SK-N-SH (cell line): ENCODE data around the gene ZNF22. TPM values are rescaled to one million over a fixed set of nuclear protein-coding genes. Genes with fewer than 3 reads are reported as not detected.

Experiments
- CTCF ChIA-PET: fragments of 300-600, 350-600 bp; formaldehyde crosslinking; extraction: SDS; loops from one replicate; lab custom pipeline; 2021; lab: Yijun Ruan, JAX
- POLR2A ChIA-PET: fragments of 350-600 bp; sonication (Branson Sonifier 250); formaldehyde crosslinking; extraction: SDS; loops from one replicate; lab custom pipeline; 2020; ENCODE audit warnings: antibody characterized with exemption, inconsistent platforms; lab: Yijun Ruan, JAX
- DNase-seq: peaks from one replicate; pipeline ENCODE4 v3.0.0; 2012
- H2AFZ ChIP-seq: fragments of 200-600 bp; sonication (generic); 2 replicates; pipeline ENCODE4 v1.8.1; 2016; ENCODE audit warnings: antibody characterized with exemption, mild to moderate bottlenecking, low read depth
- H3F3A ChIP-seq: fragments of 200-600 bp; sonication (generic); replicated peaks from 2 replicates; pipeline ENCODE3; 2016; ENCODE audit warnings: antibody characterized with exemption, mild to moderate bottlenecking; ENCODE audit not compliant: insufficient read depth
- H3K27ac ChIP-seq, 2 experiments: fragments of 200-500 bp in 1 of 2; fragments of 200-600 bp in 1 of 2; sonication (Bioruptor generic) in 1 of 2; sonication (generic), shearing (Covaris generic) in 1 of 2; 2 replicates each; pipeline versions ENCODE4 v1.5.1 to v1.6.1; 2014 to 2016; ENCODE audit warnings: low read depth in 2 of 2, inconsistent platforms in 1 of 2, low read length in 1 of 2, mild to moderate bottlenecking in 1 of 2, mixed read lengths in 1 of 2
- H3K27me3 ChIP-seq: fragments of 200-600 bp; sonication (generic), shearing (Covaris generic); 2 replicates; pipeline ENCODE4 v1.6.1; 2016; ENCODE audit warnings: mixed run types; ENCODE audit not compliant: insufficient read depth
- H3K36me3 ChIP-seq, 2 experiments: fragments of 200-500 bp in 1 of 2; fragments of 200-600 bp in 1 of 2; sonication (Bioruptor generic) in 1 of 2; sonication (generic) in 1 of 2; replicated peaks in 1 of 2; 2 replicates each; pipeline versions ENCODE3 to v1.5.1; 2014 to 2016; ENCODE audit warnings: low read length in 1 of 2, mild to moderate bottlenecking in 1 of 2; ENCODE audit not compliant: insufficient read depth in 2 of 2, control insufficient read depth in 1 of 2
- H3K4me1 ChIP-seq, 2 experiments: fragments of 200-500 bp in 1 of 2; fragments of 200-600 bp in 1 of 2; sonication (Bioruptor generic) in 1 of 2; sonication (generic), shearing (Covaris generic) in 1 of 2; 2 replicates each; pipeline versions ENCODE4 v1.5.1 to v1.6.1; 2014 to 2016; ENCODE audit warnings: low read depth in 1 of 2, low read length in 1 of 2, mixed run types in 1 of 2; ENCODE audit not compliant: insufficient read depth in 2 of 2, control insufficient read depth in 1 of 2
- H3K4me2 ChIP-seq: fragments of 200-600 bp; sonication (generic), shearing (Covaris generic); 2 replicates; pipeline ENCODE4 v1.6.1; 2017; ENCODE audit warnings: mixed run types
- H3K4me3 ChIP-seq, 2 experiments: fragments of 200-500 bp in 1 of 2; fragments of 200-600 bp in 1 of 2; sonication (Bioruptor generic) in 1 of 2; sonication (generic), shearing (Covaris generic) in 1 of 2; 2 replicates each; pipeline versions ENCODE4 v1.5.1 to v1.8.1; 2014 to 2016; ENCODE audit warnings: low read depth in 2 of 2, inconsistent platforms in 1 of 2, low read length in 1 of 2, mild to moderate bottlenecking in 1 of 2, mixed read lengths in 1 of 2, moderate library complexity in 1 of 2
- H3K79me2 ChIP-seq: fragments of 200-600 bp; sonication (generic); 2 replicates; pipeline ENCODE4 v1.8.1; 2017; ENCODE audit warnings: mild to moderate bottlenecking; ENCODE audit not compliant: insufficient read depth
- H3K9ac ChIP-seq: fragments of 200-600 bp; sonication (generic); 2 replicates; pipeline ENCODE4 v1.6.1; 2017; ENCODE audit warnings: mixed run types
- H3K9me2 ChIP-seq: fragments of 200-600 bp; sonication (generic); 2 replicates; pipeline ENCODE4 v1.6.1; 2017; ENCODE audit warnings: mixed run types
- H3K9me3 ChIP-seq: fragments of 200-600 bp; sonication (generic); 2 replicates; pipeline ENCODE4 v1.6.1; 2017; ENCODE audit warnings: mixed run types, mild to moderate bottlenecking, moderate library complexity
- H4K20me1 ChIP-seq: fragments of 200-600 bp; sonication (generic); 2 replicates; pipeline ENCODE4 v1.6.1; 2017; ENCODE audit warnings: mild to moderate bottlenecking, mixed run types; ENCODE audit not compliant: insufficient read depth
- ELF1 ChIP-seq: IDR thresholded peaks from 2 replicates; pipeline ENCODE4 v1.4.0; 2012
- JUND ChIP-seq: IDR thresholded peaks from 2 replicates; pipeline ENCODE4 v1.4.0; 2012
- MAX ChIP-seq: IDR thresholded peaks from 2 replicates; pipeline ENCODE4 v1.4.0; 2012; ENCODE audit warnings: low read depth
- MEF2A ChIP-seq: IDR thresholded peaks from 2 replicates; pipeline ENCODE4 v1.4.0; 2012; ENCODE audit warnings: low read depth, borderline replicate concordance
- NFIC ChIP-seq: IDR thresholded peaks from 2 replicates; pipeline ENCODE4 v1.4.0; 2012; ENCODE audit warnings: borderline replicate concordance
- REST ChIP-seq: IDR thresholded peaks from 2 replicates; pipeline ENCODE4 v1.6.1; 2012; ENCODE audit warnings: mild to moderate bottlenecking, low read depth, low read length, moderate library complexity
- TAF1 ChIP-seq: IDR thresholded peaks from 2 replicates; pipeline ENCODE4 v1.6.1; 2012; ENCODE audit warnings: low read depth, mild to moderate bottlenecking, low read length, moderate library complexity, borderline replicate concordance
- WGBS: methylation state at CpG from one replicate; pipeline ENCODE4 v1.1.6; 2017; ENCODE audit warnings: low lambda C conversion rate; 5-methylcytosine and 5-hydroxymethylcytosine counted together
- polyA plus RNA-seq, 3 experiments: library from polyadenylated mRNA; depleted of rRNA; stranded (reverse); fragments of >200 nt; gene quantifications; 2 replicates each; pipeline ENCODE4 v1.2.3, GENCODE V29; 2012
- TF ChIP-seq, protein P1 (sequence below): IDR thresholded peaks from 2 replicates; pipeline ENCODE4 v1.4.0; 2012; ENCODE audit warnings: low read depth, borderline replicate concordance

ZNF22 gene
- polyA plus RNA-seq, 1 of the 3 experiments (the other 2 are of a cell fraction): 10.2 TPM

GRCh38 chr10:44966129-44966815 lies 34.5 kb upstream of the ZNF22 start:
- no peaks in the 10 kb centered on the region for H3F3A ChIP-seq
- POLR2A ChIA-PET: interaction anchor here (0.6 to 1.1 kb wide), 2 partner anchors 34 to 127 kb away, joined by 3 to 4 read pairs; no protein-coding TSS in a partner anchor

More at GRCh38 chr10:44966129-44966815, 34.5 kb upstream of the ZNF22 start:
- no peak overlapping the region for H3K27ac ChIP-seq
- no peaks in the 10 kb centered on the region for H3K79me2 ChIP-seq
- peaks cover 0 to 6% of the 10 kb centered on the region in 2 experiments for H3K36me3 ChIP-seq
- no peaks in the 10 kb centered on the region for H3K27me3 ChIP-seq
- no peak overlapping the region; the same call in 1 of the 2 replicates for H3K4me2 ChIP-seq
- no peaks in the 10 kb centered on the region for H3K9me2 ChIP-seq
- WGBS: 81% methylated on average over 8 of the region's 8 CpGs
- H3K4me1 ChIP-seq: peaks cover 12 to 16% of the 10 kb centered on the region in 2 experiments; a peak in 1 of 4 replicates
- H3K4me3 ChIP-seq: no peak overlapping the region
- no peaks in the 10 kb centered on the region for H4K20me1 ChIP-seq
- no peaks in the 10 kb centered on the region for H3K9me3 ChIP-seq
- H3K9ac ChIP-seq: no peak overlapping the region
- CTCF ChIA-PET: interaction anchor here (1.0 to 9.6 kb wide), 3 partner anchors 13 to 38 kb away, joined by 3 to 81 read pairs (median 4); no protein-coding TSS in a partner anchor
- no peak overlapping the region for H2AFZ ChIP-seq
- TF ChIP-seq JUND (no peak), REST (no peak), MEF2A (no peak), NFIC (no peak), TAF1 (no peak), ELF1 (no peak), MAX (no peak)
- TF ChIP-seq, protein P1, sequence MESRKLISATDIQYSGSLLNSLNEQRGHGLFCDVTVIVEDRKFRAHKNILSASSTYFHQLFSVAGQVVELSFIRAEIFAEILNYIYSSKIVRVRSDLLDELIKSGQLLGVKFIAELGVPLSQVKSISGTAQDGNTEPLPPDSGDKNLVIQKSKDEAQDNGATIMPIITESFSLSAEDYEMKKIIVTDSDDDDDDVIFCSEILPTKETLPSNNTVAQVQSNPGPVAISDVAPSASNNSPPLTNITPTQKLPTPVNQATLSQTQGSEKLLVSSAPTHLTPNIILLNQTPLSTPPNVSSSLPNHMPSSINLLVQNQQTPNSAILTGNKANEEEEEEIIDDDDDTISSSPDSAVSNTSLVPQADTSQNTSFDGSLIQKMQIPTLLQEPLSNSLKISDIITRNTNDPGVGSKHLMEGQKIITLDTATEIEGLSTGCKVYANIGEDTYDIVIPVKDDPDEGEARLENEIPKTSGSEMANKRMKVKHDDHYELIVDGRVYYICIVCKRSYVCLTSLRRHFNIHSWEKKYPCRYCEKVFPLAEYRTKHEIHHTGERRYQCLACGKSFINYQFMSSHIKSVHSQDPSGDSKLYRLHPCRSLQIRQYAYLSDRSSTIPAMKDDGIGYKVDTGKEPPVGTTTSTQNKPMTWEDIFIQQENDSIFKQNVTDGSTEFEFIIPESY: no peak
- DNase-seq: no peak
